Measurements from ENCODE around the gene BRICD5. TPM values are rescaled to one million over a fixed set of nuclear protein-coding genes. Genes with fewer than 3 reads are reported as not detected.

BRICD5 gene
- total and polyA plus RNA-seq, 4 donors, result 2.1 to 13.5 (median 9.3) TPM

DNA sequence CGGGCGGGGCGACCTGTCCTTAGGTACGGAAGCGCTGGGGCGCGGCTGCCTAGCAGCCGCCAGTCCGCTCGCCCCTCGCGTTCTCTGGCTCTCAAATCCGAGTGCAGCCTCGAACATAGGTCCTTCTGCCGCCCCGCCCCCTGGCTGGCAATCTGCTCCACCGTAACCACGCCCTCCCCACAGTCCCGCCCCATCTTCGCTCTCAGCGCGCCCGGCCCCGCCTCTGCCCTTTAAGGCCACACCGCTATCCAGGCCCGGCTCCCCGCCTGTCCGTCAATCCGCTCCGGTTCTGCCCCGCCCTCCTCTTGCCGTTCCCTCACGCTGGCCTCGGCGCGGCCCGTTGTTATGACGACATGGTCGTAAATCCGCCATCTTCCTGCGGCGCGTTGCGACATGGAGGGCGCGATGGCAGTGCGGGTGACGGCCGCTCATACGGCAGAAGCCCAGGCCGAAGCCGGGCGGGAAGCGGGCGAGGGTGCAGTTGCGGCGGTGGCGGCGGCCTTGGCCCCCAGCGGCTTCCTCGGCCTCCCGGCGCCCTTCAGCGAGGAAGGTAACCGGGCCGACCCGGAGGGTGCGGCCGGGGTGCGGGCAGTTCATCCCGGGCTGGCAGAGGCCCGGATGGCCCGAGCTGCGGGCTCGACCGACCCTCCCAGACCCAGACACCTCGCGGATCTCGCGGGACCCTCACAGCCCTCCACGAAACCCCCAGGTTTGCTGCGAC, 12.7 kb upstream of the BRICD5 start, which contains the start of gene E4F1:
Gene E4F1, plus strand, starts transcription at position 371 of the 721 bp plus-strand sequence. Its CDS starts 23 bp downstream, at position 394.
- TF ChIP-seq, protein P1, sequence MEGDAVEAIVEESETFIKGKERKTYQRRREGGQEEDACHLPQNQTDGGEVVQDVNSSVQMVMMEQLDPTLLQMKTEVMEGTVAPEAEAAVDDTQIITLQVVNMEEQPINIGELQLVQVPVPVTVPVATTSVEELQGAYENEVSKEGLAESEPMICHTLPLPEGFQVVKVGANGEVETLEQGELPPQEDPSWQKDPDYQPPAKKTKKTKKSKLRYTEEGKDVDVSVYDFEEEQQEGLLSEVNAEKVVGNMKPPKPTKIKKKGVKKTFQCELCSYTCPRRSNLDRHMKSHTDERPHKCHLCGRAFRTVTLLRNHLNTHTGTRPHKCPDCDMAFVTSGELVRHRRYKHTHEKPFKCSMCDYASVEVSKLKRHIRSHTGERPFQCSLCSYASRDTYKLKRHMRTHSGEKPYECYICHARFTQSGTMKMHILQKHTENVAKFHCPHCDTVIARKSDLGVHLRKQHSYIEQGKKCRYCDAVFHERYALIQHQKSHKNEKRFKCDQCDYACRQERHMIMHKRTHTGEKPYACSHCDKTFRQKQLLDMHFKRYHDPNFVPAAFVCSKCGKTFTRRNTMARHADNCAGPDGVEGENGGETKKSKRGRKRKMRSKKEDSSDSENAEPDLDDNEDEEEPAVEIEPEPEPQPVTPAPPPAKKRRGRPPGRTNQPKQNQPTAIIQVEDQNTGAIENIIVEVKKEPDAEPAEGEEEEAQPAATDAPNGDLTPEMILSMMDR (IDR thresholded peaks at IDR 0.05; ENCODE audit: control extremely low read depth, extremely low read depth), result no peak
- no peaks in the 10 kb centered on the region for H3K9me3 ChIP-seq (ENCODE audit: control insufficient read depth in 4 of 4, insufficient read depth in 3 of 4, low read length in 3 of 4)
- peaks cover 0 to 5% (median 2%) of the 10 kb centered on the region in 4 donors for H3K36me3 ChIP-seq (ENCODE audit: control insufficient read depth in 4 of 4, insufficient read depth in 4 of 4, low read length in 4 of 4)
- WGBS, 2 donors, result 0% methylated on average over 54 to 82 of the region's 82 CpGs
- H3K27me3 ChIP-seq (ENCODE audit: control insufficient read depth in 3 of 3, insufficient read depth in 3 of 3, low read length in 2 of 3), result no peaks in the 10 kb centered on the region
- DNase-seq (peak; percentile 99 to 100 (median 99)), ATAC-seq (ENCODE audit: insufficient read depth, low FRiP score) (peak; percentile 100)
- H3K4me3 ChIP-seq, result peak within 1 kb of the TSS; percentile 91
- peak within 1 kb of the TSS; percentile 23 to 55 for H3K9ac ChIP-seq (ENCODE audit: insufficient read depth in 1 of 2, low read length in 2 of 2)
- peaks cover 0 to 10% (median 6%) of the 10 kb centered on the region in 5 donors for H3K4me1 ChIP-seq (ENCODE audit: control insufficient read depth in 5 of 5, insufficient read depth in 5 of 5, low read length in 5 of 5)
- peak within 1 kb of the TSS; percentile 86 to 87 for H3K27ac ChIP-seq (ENCODE audit: low read depth in 1 of 2, low read length in 1 of 2)

DNA sequence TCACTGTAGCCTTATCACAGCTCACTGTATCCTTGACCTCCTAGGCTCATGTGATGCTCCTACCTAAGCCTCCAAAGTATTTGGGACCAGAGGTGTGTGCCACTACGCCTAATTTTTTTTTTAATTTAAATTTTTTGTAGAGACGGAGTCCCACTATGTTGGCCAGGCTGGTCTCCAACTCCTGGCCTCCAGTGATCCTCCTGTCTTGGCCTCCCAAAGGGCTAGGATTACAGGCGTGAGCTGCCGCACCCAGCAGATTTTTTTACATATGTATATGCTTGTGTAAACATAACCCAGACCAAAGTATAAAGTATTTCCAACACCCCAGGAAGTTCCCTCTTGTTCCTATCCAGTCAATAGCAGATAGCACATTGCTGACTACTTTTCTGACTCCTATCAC, 5.7 kb upstream of the BRICD5 start:
- Histone ChIP-seq H3K27ac (ENCODE audit: low read depth in 1 of 2, low read length in 1 of 2) (peak overlapping the region in 1 of 2 donors; percentile 89), H3K4me1 (ENCODE audit: control insufficient read depth in 5 of 5, insufficient read depth in 5 of 5, low read length in 5 of 5) (peaks cover 0 to 20% (median 9%) of the 10 kb centered on the region in 5 donors), H3K9ac (ENCODE audit: insufficient read depth in 1 of 2, low read length in 2 of 2) (no peak overlapping the region), H3K9me3 (ENCODE audit: control insufficient read depth in 4 of 4, insufficient read depth in 3 of 4, low read length in 3 of 4) (no peaks in the 10 kb centered on the region), H3K36me3 (ENCODE audit: control insufficient read depth in 4 of 4, insufficient read depth in 4 of 4, low read length in 4 of 4) (peaks cover 0 to 2% (median 0%) of the 10 kb centered on the region in 4 donors), H3K4me3 (no peak overlapping the region), H3K27me3 (ENCODE audit: control insufficient read depth in 3 of 3, insufficient read depth in 3 of 3, low read length in 2 of 3) (no peaks in the 10 kb centered on the region)
- ATAC-seq (ENCODE audit: insufficient read depth, low FRiP score) (no peak), DNase-seq (no peak)
- TF ChIP-seq, protein P1 (IDR thresholded peaks at IDR 0.05; ENCODE audit: control extremely low read depth, extremely low read depth), result no peak
- 97 to 99% methylated on average over 4 of the region's 4 CpGs for WGBS, 2 donors

DNA sequence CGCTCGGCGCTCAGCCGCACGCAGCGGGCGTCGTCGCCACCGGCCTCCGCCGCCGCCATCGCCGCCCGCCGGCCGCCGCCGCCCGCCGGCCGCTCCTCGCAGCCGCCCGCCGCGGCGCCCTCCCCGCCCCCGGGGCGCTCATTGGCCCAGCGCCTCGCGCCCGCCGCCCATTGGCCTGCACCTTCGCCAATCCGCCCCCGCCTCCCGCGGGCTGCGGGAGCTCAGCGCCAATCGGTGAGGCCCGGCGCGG, 4.0 kb upstream of the BRICD5 start, which contains the start of gene PGP:
Gene PGP, minus strand, starts transcription at position 122 of the 250 bp plus-strand sequence. Its CDS starts 63 bp downstream, at position 59.
- Histone ChIP-seq H3K9ac (ENCODE audit: insufficient read depth in 1 of 2, low read length in 2 of 2) (peak within 1 kb of the TSS; percentile 11 to 69), H3K27me3 (ENCODE audit: control insufficient read depth in 3 of 3, insufficient read depth in 3 of 3, low read length in 2 of 3) (no peaks in the 10 kb centered on the region), H3K4me3 (peak within 1 kb of the TSS; percentile 81), H3K9me3 (ENCODE audit: control insufficient read depth in 4 of 4, insufficient read depth in 3 of 4, low read length in 3 of 4) (no peaks in the 10 kb centered on the region), H3K36me3 (ENCODE audit: control insufficient read depth in 4 of 4, insufficient read depth in 4 of 4, low read length in 4 of 4) (peaks cover 0 to 5% (median 0%) of the 10 kb centered on the region in 4 donors), H3K4me1 (ENCODE audit: control insufficient read depth in 5 of 5, insufficient read depth in 5 of 5, low read length in 5 of 5) (peaks cover 0 to 20% (median 9%) of the 10 kb centered on the region in 5 donors), H3K27ac (ENCODE audit: low read depth in 1 of 2, low read length in 1 of 2) (peak within 1 kb of the TSS; percentile 95 to 98)
- peak; percentile 93 for ATAC-seq (ENCODE audit: insufficient read depth, low FRiP score)
- TF ChIP-seq, protein P1 (IDR thresholded peaks at IDR 0.05; ENCODE audit: control extremely low read depth, extremely low read depth), result no peak
- 0% methylated on average over 46 to 48 of the region's 48 CpGs for WGBS, 2 donors
- DNase-seq, result no peak

Measured in lung (tissue), 12 donors.